Activated CD8-positive, alpha-beta memory T cell treated with anti-CD3 and anti-CD28 coated beads, Interleukin-2, amount 10 ng/mL, durations not matched to agents 7 days and 5 days (primary cell): ENCODE data around the gene SSTR5. TPM values are rescaled to one million over a fixed set of nuclear protein-coding genes. Genes with fewer than 3 reads are reported as not detected.

Experiments
- ATAC-seq: fragments of 150-1000 bp; cut with Tn5 transposase; one replicate; pipeline ENCODE4 v1.10.0; 2021; ENCODE audit warnings: moderate library complexity
- CTCF ChIA-PET: fragments of 350-600 bp; sonication (Branson Sonifier 250); formaldehyde crosslinking; loops from one replicate; lab custom pipeline; 2021; ENCODE audit warnings: antibody characterized with exemption; lab: Charles Lee
- DNase-seq: peaks from one replicate; pipeline ENCODE4 v3.0.0-alpha.2; 2020
- H3K27ac Mint-ChIP-seq: one replicate; pipeline ENCODE4 v1.8.0; 2021; ENCODE audit warnings: mild to moderate bottlenecking, mixed read lengths
- H3K27me3 Mint-ChIP-seq: one replicate; pipeline ENCODE4 v1.8.0; 2021; ENCODE audit warnings: mixed read lengths
- H3K36me3 Mint-ChIP-seq: one replicate; pipeline ENCODE4 v1.8.0; 2021; ENCODE audit warnings: mild to moderate bottlenecking, mixed read lengths
- H3K4me1 Mint-ChIP-seq: one replicate; pipeline ENCODE4 v1.8.0; 2021; ENCODE audit warnings: mixed read lengths
- H3K4me3 Mint-ChIP-seq: one replicate; pipeline ENCODE4 v1.8.0; 2021; ENCODE audit warnings: mild to moderate bottlenecking, moderate library complexity, mixed read lengths
- H3K9me3 Mint-ChIP-seq: one replicate; pipeline ENCODE4 v1.8.0; 2022; ENCODE audit warnings: low read depth, mixed read lengths
- total RNA-seq, 2 experiments: library from RNA; stranded (reverse); gene quantifications; one replicate each; pipeline ENCODE4 v1.2.3, GENCODE V29; 2021

Gene SSTR5
- total RNA-seq, 2 experiments from 2014 or later = not detected

DNA sequence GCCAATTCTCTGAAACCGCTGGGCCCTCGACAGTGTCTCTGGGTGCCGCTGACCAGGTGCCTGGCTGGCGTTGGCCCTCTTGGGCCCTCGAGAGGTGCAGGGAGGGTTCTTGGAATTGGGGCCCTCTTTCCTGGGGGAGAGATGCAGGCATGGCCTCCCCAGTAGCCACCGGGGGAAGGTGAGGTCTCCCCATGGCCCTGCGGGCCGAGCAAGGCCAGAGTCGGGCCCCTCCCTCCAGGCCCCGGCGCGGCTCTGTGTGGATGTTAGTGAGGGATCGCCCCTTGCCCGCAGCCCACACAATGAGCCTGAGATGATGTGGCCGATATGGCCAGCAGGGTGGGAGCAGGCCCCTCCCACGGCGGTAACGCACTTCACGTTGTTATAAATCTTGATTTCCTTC lies 46.6 kb downstream of the SSTR5 start:
- Mint-ChIP-seq H3K27ac (no peak overlapping the region), H3K36me3 (no peaks in the 10 kb centered on the region), H3K9me3 (no peaks in the 10 kb centered on the region), H3K27me3 (no peaks in the 10 kb centered on the region), H3K4me3 (no peak overlapping the region), H3K4me1 (no peaks in the 10 kb centered on the region)
- DNase-seq (no peak), ATAC-seq (no peak)
- CTCF ChIA-PET = no interaction called here

DNA sequence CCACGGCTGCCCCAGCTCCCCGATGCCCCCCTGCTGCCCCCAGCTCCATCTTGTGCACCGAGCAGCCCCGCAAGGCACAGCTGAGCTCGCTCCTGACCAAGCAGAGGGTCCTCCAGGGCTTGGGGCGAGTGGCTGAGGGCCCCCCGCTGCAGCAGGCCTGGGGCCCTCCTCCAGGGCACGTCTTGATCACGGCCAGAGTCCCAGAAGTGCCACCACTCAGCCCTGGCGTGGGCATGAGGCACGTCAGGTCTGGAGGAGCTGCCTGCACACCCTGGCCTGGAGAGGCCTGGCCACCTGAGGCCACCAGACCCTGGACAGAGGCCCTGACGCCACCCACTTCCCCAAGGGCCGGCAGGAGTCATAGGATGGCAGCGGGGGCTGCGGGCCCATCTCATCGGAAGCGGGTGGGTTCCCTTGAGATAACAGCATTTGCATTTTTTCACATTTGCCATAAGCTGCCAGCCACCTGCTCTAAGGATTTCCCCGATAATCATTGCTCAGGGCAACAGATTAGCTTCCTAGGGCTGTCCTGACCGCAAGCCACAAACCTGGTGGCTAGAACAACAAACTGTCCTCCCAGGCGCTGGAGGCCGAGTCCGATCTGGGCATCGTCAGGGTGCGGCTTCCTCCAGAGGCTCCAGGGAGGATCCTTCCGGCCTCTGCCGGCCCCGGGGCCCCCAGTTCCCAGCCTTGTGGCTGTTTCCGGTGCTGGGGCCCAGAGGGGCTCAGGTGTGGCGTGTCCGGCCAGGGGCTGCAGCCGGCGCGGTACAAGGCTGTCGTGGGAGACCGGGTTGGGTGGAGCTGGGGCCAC lies 47.4 kb downstream of the SSTR5 start:
- Mint-ChIP-seq H3K27ac (no peak overlapping the region), H3K9me3 (no peaks in the 10 kb centered on the region), H3K36me3 (no peaks in the 10 kb centered on the region), H3K4me1 (no peaks in the 10 kb centered on the region), H3K4me3 (no peak overlapping the region), H3K27me3 (no peaks in the 10 kb centered on the region)
- DNase-seq = no peak
- no peak for ATAC-seq
- CTCF ChIA-PET = no interaction called here

DNA sequence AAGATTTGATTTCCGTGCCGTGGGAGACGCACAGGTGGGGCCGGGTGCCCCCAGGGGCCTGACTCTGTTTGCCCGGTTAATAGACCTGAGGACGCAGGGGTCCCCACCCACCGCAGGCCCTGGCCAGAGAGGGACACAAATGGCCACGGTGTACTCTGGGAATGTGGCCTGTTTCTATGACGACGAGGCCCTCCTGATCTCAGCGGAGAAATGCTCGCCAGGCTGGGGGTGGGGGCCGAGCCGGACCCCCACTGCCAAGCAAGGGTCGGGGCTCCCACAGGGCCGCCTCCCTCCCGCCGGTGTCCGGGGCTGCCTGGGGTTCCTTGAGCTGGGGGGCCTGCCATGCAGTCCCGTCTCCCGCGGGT lies 48.0 kb downstream of the SSTR5 start:
- Mint-ChIP-seq H3K27ac (no peak overlapping the region), H3K9me3 (no peaks in the 10 kb centered on the region), H3K27me3 (no peaks in the 10 kb centered on the region), H3K4me3 (no peak overlapping the region), H3K36me3 (no peaks in the 10 kb centered on the region), H3K4me1 (no peaks in the 10 kb centered on the region)
- no peak for ATAC-seq
- CTCF ChIA-PET = no interaction called here
- no peak for DNase-seq

DNA sequence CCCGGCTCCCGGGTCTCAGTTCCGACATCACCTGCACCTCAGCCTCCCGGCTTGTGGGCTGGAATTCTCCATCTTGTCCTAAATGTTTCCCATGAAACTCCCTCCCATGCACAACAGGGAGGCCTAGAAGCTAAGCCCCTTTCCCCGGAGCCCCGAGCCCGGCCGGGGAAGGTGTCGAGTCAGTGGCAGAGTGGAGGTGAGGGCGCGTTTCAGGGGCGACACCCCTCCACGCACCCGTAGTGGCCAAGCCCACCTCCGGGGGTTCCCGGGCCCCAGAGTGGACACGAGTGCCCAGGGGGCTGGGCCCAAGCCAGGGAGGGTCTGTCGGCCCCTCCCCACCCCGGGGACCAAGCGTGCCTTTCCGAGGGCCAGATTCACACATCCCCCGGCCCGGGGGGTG lies 48.5 kb downstream of the SSTR5 start:
- ATAC-seq (no peak), DNase-seq (no peak)
- no peak overlapping the region for H3K27ac Mint-ChIP-seq
- H3K4me3 Mint-ChIP-seq = no peak overlapping the region
- no peaks in the 10 kb centered on the region for H3K9me3 Mint-ChIP-seq
- H3K27me3 Mint-ChIP-seq = no peaks in the 10 kb centered on the region
- CTCF ChIA-PET = no interaction called here
- no peaks in the 10 kb centered on the region for H3K4me1 Mint-ChIP-seq
- H3K36me3 Mint-ChIP-seq = no peaks in the 10 kb centered on the region

DNA sequence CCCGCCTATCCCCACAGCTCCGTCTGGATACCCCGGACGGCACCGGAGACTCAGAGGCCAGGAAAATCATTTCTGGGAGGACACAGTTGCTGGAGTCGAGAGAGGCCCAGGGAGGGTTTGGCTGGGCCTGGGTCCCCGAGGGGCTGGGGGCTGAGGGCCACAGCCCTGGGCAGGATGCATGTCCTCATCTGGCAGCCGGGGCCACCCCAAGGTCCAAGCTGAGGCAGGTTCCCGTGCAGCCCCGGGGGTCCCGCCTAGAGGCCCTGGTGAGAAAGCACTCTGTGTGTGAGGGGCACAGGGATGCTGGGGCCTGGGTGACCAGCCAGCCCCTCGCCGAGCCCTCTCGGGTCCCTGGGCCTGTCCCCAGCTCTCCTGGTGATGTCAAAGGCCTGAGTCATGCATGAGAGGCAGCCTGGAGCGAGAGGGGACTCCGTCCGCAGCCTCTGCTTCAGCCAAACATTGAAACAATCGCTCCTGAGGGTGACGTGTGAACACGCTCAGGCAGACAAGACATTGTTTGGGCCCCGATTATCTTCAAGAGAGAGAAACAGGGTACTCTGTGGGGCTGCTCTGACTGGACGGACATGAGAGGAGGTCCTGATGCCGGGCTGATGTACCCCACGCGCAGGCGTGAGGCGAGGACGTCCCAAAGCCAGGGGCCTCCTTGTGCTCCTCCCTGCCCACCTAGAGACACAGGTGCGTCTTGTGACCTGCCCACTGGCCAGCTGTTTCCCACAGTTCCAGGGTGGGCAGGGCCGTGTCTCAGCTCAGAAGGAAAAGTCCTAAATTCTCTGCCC lies 49.3 kb downstream of the SSTR5 start:
- H3K36me3 Mint-ChIP-seq = no peaks in the 10 kb centered on the region
- no peak for ATAC-seq
- H3K9me3 Mint-ChIP-seq = no peaks in the 10 kb centered on the region
- CTCF ChIA-PET = no interaction called here
- H3K27ac Mint-ChIP-seq = no peak overlapping the region
- no peaks in the 10 kb centered on the region for H3K4me1 Mint-ChIP-seq
- H3K27me3 Mint-ChIP-seq = no peaks in the 10 kb centered on the region
- no peak for DNase-seq
- no peak overlapping the region for H3K4me3 Mint-ChIP-seq

DNA sequence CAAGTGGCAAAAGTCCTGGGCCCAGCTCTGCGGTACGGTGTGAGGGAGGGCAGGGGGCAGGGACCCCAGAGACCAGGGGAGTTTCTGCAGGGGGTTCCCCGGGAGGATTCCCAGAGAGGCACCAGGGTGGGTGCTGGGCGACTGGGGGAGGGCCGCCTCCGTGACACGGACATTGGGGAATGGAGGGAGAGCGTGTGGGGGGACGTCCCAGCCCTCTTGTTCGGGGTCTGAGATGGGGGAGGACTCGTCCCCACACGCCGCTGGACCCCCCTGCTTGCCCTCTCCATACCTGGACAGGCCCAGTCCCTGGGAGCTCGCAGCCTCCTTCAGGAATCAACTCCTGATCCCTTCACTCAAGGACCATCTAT lies 49.8 kb downstream of the SSTR5 start:
- Mint-ChIP-seq H3K36me3 (no peaks in the 10 kb centered on the region), H3K4me3 (no peak overlapping the region), H3K27me3 (no peaks in the 10 kb centered on the region), H3K27ac (no peak overlapping the region), H3K4me1 (no peaks in the 10 kb centered on the region), H3K9me3 (no peaks in the 10 kb centered on the region)
- CTCF ChIA-PET = no interaction called here
- ATAC-seq = no peak
- DNase-seq = no peak

DNA sequence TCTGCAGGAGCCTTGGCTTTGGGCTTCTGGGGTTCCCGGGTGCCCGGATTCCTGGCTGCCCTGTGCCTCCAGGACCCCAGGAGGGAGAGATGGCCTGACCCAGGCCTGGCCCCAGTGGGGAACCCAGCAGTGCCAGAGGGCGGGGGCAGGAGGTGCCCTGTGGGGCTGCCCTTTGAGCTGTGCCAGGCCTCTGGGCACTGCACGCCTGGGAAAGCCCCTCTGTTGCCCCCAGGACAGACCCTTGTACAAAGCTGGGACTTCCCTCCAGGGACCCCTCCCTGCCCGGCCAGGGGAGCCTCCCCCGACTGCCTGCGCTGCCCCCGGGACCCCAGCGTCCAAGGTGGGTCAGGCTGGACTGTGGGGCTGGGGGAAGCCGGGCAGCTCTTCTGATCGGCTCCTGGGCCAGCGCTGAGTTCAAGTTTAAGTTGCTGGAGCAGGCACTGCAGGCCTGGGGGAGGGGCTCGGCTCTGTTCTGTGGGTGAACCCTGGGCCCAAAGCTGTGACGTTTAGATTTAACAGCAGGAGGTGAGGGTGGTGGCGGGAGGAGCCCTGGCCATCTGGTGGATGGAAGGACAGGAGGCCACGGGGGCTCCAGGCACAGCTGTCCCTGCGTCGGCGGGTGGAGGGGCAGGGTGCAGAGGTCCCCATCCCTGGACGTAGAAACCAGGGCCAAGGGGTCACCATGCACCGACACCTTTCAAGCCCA lies 51.1 kb downstream of the SSTR5 start:
- Mint-ChIP-seq H3K36me3 (no peaks in the 10 kb centered on the region), H3K4me1 (no peaks in the 10 kb centered on the region), H3K27me3 (no peaks in the 10 kb centered on the region), H3K9me3 (no peaks in the 10 kb centered on the region), H3K27ac (no peak overlapping the region), H3K4me3 (no peak overlapping the region)
- DNase-seq (no peak), ATAC-seq (no peak)
- CTCF ChIA-PET = no interaction called here

DNA sequence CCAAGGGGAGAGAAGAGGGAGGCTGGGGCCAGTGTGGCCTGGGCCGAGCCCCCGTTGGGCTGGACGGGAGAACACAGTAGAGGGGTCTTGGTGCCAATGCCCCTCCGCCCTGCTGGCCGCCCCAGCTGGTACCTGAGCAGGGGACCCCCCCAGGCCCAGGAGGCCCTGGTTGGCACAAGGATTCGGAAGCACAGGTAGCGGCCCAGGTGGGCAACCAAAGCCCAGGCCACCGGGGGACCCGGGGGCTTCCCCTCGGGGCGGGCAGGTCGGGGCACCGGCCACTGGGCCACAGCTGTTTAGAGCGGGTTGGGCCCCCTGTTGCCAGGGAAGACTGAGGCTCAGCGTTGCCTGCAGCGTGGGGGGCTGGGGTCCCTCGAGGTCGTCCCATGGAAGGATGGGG lies 51.7 kb downstream of the SSTR5 start:
- H3K27ac Mint-ChIP-seq = no peak overlapping the region
- H3K9me3 Mint-ChIP-seq = no peaks in the 10 kb centered on the region
- CTCF ChIA-PET = no interaction called here

DNA sequence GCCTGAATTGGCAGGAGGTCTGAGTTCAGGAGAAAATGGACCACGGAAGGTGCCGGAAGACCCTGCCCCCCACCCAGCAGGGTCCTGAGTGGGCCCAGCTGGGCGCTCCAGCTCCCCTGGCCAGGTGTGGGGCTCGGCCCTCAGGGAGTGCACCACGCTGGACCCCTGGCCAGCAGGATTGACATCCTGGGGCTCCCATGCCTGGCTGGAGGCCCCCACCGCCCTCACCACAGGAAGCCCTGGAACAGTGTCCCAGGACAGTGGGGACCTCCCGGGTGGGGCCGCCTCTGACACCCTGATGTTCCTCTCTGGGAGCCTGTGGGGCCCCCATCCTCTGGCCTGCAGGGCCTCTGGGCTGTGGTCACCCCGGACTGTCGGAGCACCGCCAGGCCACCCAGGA lies 52.2 kb downstream of the SSTR5 start:
- no peak for ATAC-seq
- H3K4me3 Mint-ChIP-seq = no peak overlapping the region
- CTCF ChIA-PET = no interaction called here
- H3K36me3 Mint-ChIP-seq = no peaks in the 10 kb centered on the region
- DNase-seq = no peak
- no peaks in the 10 kb centered on the region for H3K4me1 Mint-ChIP-seq
- H3K27me3 Mint-ChIP-seq = no peaks in the 10 kb centered on the region
- no peaks in the 10 kb centered on the region for H3K9me3 Mint-ChIP-seq
- H3K27ac Mint-ChIP-seq = no peak overlapping the region

More for the DNA sequence above, 51.7 kb downstream of the SSTR5 start:
- DNase-seq = no peak
- no peaks in the 10 kb centered on the region for H3K36me3 Mint-ChIP-seq
- no peak for ATAC-seq
- H3K4me1 Mint-ChIP-seq = no peaks in the 10 kb centered on the region
- no peak overlapping the region for H3K4me3 Mint-ChIP-seq
- H3K27me3 Mint-ChIP-seq = no peaks in the 10 kb centered on the region

DNA sequence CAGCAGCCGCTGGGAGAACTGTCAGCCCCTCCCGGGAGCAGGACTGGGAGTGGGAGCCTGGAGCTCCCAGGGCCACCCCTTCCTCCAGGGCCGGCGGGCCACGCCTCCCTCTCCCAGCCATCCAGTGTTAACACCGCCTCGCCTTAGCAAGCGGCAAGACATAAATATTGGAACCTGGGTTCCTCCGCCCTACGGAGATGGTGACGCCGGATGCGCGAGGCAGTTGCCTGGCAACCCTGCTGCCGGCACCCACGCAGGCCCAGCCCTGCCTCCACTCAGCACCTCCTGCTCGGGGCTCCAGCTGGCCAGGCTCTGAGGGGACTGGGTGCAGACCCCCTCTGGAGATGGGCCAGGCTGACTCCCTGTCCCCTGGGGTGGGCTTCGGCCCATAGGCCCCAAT lies 52.9 kb downstream of the SSTR5 start:
- no peaks in the 10 kb centered on the region for H3K36me3 Mint-ChIP-seq
- no peaks in the 10 kb centered on the region for H3K4me1 Mint-ChIP-seq
- DNase-seq (no peak), ATAC-seq (no peak)
- no peaks in the 10 kb centered on the region for H3K27me3 Mint-ChIP-seq
- H3K4me3 Mint-ChIP-seq = no peak overlapping the region
- no peaks in the 10 kb centered on the region for H3K9me3 Mint-ChIP-seq
- CTCF ChIA-PET = no interaction called here
- no peak overlapping the region for H3K27ac Mint-ChIP-seq

DNA sequence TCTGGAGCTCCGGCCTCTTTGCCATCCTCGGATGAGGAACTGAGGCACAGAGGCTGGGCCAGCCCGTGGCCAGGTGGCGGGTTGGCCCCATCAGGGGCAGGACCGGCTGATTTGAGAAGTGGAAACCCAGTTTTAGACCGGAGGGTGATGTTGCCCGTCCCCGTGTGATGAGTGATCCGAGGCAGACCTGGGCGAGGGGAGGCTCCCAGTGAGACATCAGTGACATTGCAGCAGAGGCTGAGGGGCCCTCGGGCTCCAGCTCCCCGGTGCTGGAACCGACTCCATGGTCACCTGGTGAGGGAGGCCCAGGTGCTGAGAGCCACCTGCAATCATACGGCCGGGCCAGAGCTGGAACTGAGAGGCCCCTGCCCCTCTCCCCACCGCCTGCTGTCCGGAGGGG lies 53.5 kb downstream of the SSTR5 start:
- CTCF ChIA-PET = no interaction called here

DNA sequence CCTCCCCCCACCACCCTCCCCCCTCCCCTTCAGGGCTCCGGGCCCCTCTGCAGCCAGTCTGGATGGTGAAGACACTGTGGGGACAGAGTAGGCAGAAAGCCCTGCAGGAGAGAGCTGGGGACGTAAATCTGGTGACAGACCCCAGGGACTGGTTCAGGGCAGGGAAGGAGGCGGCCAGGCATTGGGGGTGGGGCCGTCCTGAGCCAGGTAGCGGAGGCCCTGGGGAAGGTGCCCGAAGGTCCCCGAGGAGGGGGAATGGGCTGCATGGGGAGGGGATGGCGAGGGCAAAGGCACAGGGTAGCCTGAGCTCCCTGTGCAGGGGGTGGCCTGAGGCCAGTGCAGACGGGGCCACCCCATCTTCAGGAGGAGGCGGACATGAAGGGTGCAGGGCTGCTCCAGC lies 54.0 kb downstream of the SSTR5 start:
- Mint-ChIP-seq H3K4me3 (no peak overlapping the region), H3K9me3 (no peaks in the 10 kb centered on the region), H3K36me3 (no peaks in the 10 kb centered on the region), H3K27ac (no peak overlapping the region), H3K4me1 (no peaks in the 10 kb centered on the region), H3K27me3 (no peaks in the 10 kb centered on the region)
- CTCF ChIA-PET = no interaction called here
- no peak for DNase-seq
- no peak for ATAC-seq

More for the DNA sequence above, 53.5 kb downstream of the SSTR5 start:
- ATAC-seq = no peak
- no peak overlapping the region for H3K4me3 Mint-ChIP-seq
- no peaks in the 10 kb centered on the region for H3K36me3 Mint-ChIP-seq
- no peaks in the 10 kb centered on the region for H3K4me1 Mint-ChIP-seq
- no peaks in the 10 kb centered on the region for H3K9me3 Mint-ChIP-seq
- no peak overlapping the region for H3K27ac Mint-ChIP-seq
- H3K27me3 Mint-ChIP-seq = no peaks in the 10 kb centered on the region
- no peak for DNase-seq

DNA sequence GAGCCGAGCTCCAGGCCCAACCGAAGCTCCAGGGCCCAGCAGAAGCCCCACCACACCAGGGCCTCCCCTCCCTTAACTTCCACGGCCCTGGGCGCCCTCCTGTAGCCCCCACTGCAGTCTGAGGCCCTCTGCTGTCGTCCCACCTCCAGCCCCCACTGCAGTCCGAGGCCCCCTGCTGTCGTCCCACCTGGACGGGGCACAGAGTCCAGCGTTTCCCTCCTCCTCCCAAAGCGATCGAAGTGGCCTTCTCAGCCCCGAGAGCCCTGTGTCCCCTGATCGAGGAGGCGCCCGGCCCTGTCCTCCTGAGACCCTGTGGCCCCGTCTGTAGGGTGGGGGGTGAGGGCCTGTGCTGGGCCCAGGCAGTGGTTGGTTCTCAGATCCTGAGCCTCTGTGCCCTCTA lies 54.6 kb downstream of the SSTR5 start:
- H3K9me3 Mint-ChIP-seq = no peaks in the 10 kb centered on the region
- ATAC-seq = no peak
- CTCF ChIA-PET = no interaction called here
- no peak overlapping the region for H3K27ac Mint-ChIP-seq
- H3K4me3 Mint-ChIP-seq = no peak overlapping the region
- no peak for DNase-seq
- no peaks in the 10 kb centered on the region for H3K27me3 Mint-ChIP-seq
- H3K36me3 Mint-ChIP-seq = no peaks in the 10 kb centered on the region
- no peaks in the 10 kb centered on the region for H3K4me1 Mint-ChIP-seq
